T-cell (primary cell): Measurements from ENCODE around the gene ULK4. TPM values are rescaled to one million over a fixed set of nuclear protein-coding genes. Genes with fewer than 3 reads are reported as not detected.
"Not testable (repeated sequence)": the region's sequence is repeated elsewhere in the genome, so short reads cannot be mapped to it uniquely, and the experiment has no call there.

ENCODE experiments used
- ATAC-seq, 4 experiments: fragments of 200-7000 bp in 3 of 4; fragments of 150-1000 bp in 1 of 4; cut with Tn5 transposase; replicated peaks in 1 of 4; 1 replicate in 3 of 4; 2 replicates in 1 of 4; pipeline ENCODE4 v1.10.0; 2021; ENCODE audit warnings: moderate library complexity in 3 of 4, mild to moderate bottlenecking in 2 of 4, moderate number of reproducible peaks in 1 of 4
- CTCF ChIA-PET, 2 donors: fragments of 300-600 bp; sonication (Branson Sonifier 250); formaldehyde crosslinking; loops; one replicate each; lab custom pipeline; 2022; ENCODE audit warnings: antibody characterized with exemption in 2 of 2; lab: Charles Lee
- POLR2A ChIA-PET, 2 donors: fragments of 300-600 bp; sonication (Branson Sonifier 250); formaldehyde crosslinking; loops; one replicate each; lab custom pipeline; 2022; ENCODE audit warnings: antibody characterized with exemption in 2 of 2; lab: Charles Lee
- DNase-seq, 35 experiments: peaks; one replicate each; pipeline versions ENCODE4 v3.0.0 to v3.0.0-alpha.2; 2013 to 2023
- H3K27ac ChIP-seq: one replicate; pipeline ENCODE4 v1.5.1; 2013; ENCODE audit warnings: low read length
- H3K27me3 ChIP-seq, 2 experiments: replicated peaks in 1 of 2; 1 replicate in 1 of 2; 2 replicates in 1 of 2; pipeline versions ENCODE4 v1.6.1 to v1.7.0; 2013; ENCODE audit warnings: low read length in 1 of 2, mixed read lengths in 1 of 2; ENCODE audit not compliant: control insufficient read depth in 2 of 2, insufficient read depth in 2 of 2; ENCODE audit errors: extremely low read depth in 1 of 2
- H3K36me3 ChIP-seq, 2 donors: 1 replicate in 1 of 2; 2 replicates in 1 of 2; pipeline versions ENCODE4 v1.6.1 to v1.7.0; 2013; ENCODE audit warnings: low read length in 1 of 2; ENCODE audit not compliant: control insufficient read depth in 2 of 2, insufficient read depth in 1 of 2; ENCODE audit errors: extremely low read depth in 1 of 2
- H3K4me1 ChIP-seq, 2 experiments: 1 replicate in 1 of 2; 2 replicates in 1 of 2; pipeline versions ENCODE4 v1.6.1 to v1.7.0; 2013; ENCODE audit warnings: low read length in 2 of 2, mixed read lengths in 1 of 2; ENCODE audit not compliant: insufficient read depth in 2 of 2, control insufficient read depth in 1 of 2; ENCODE audit errors: extremely low read depth in 1 of 2
- H3K4me3 ChIP-seq, 2 donors: 1 replicate in 1 of 2; 2 replicates in 1 of 2; pipeline versions ENCODE4 v1.5.1 to v1.7.0; 2013; ENCODE audit warnings: mild to moderate bottlenecking in 2 of 2, low read length in 1 of 2, moderate library complexity in 1 of 2; ENCODE audit not compliant: control insufficient read depth in 1 of 2; ENCODE audit errors: extremely low read depth in 1 of 2
- H3K9me3 ChIP-seq: 2 replicates; pipeline ENCODE4 v1.7.0; 2013
- H3K27ac Mint-ChIP-seq, 2 donors: one replicate each; pipeline ENCODE4 v1.8.0; 2020 to 2021; ENCODE audit warnings: mild to moderate bottlenecking in 2 of 2, mixed read lengths in 2 of 2
- H3K27me3 Mint-ChIP-seq, 2 donors: one replicate each; pipeline ENCODE4 v1.8.0; 2021 to 2022; ENCODE audit warnings: mixed read lengths in 2 of 2
- H3K36me3 Mint-ChIP-seq: one replicate; pipeline ENCODE4 v1.8.0; 2021; ENCODE audit warnings: mixed read lengths
- H3K4me1 Mint-ChIP-seq, 3 donors: one replicate each; pipeline ENCODE4 v1.8.0; 2020 to 2022; ENCODE audit warnings: mixed read lengths in 3 of 3, mild to moderate bottlenecking in 1 of 3
- H3K4me3 Mint-ChIP-seq, 3 donors: one replicate each; pipeline ENCODE4 v1.8.0; 2020 to 2022; ENCODE audit warnings: mild to moderate bottlenecking in 3 of 3, mixed read lengths in 3 of 3, moderate library complexity in 3 of 3
- H3K9me3 Mint-ChIP-seq, 3 donors: one replicate each; pipeline ENCODE4 v1.8.0; 2020 to 2022; ENCODE audit warnings: mixed read lengths in 3 of 3
- WGBS: methylation state at CpG from one replicate; pipeline ENCODE4 v1.1.5; 2013; ENCODE audit warnings: missing lambda C conversion rate; ENCODE audit not compliant: insufficient coverage; 5-methylcytosine and 5-hydroxymethylcytosine counted together
- total RNA-seq, 35 experiments: library from RNA in 6 of 35; stranded (reverse) in 6 of 35; fragments of 120-200 nt in 1 of 35; gene quantifications; one replicate each; pipeline versions ENCODE4 v1.2.1 to v1.2.4 and lab custom pipeline; 2013 to 2026

The ULK4 gene
- total RNA-seq, 5 donors from 2014 or later (not counting 1 experiment from before 2014, with no cell fraction given) = 17.5 to 28.2 (median 19.7) TPM

DNA sequence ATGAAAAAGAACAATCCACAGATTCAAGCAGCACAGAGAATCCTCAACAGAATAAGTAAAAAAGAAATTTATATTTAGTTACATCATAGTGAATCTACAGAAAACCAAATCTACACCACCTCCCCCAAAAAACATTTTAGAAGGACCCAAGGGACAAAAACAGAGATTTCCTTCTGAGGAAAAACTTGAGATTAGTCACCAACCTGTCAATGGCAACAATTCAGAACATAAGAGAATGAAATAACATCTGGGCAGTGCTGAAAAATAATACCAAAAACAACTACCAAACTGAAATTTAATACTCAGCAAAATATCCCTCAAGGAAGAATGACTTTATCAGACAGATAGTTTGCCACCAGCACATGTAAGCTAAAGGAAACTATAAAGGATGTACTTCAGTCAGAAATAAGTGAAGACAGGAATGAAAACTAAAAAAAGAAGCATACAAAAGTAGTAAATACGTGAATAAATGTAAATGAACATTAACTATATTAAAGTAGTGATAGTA, 260.7 kb downstream of the ULK4 start:
- Histone ChIP-seq H3K27me3 (no peaks in the 10 kb centered on the region), H3K36me3 (no peaks in the 10 kb centered on the region), H3K9me3 (no peaks in the 10 kb centered on the region), H3K4me1 (no peaks in the 10 kb centered on the region), H3K4me3 (no peak overlapping the region), H3K27ac (no peak overlapping the region)
- peaks cover 38% of the 10 kb centered on the region for H3K36me3 Mint-ChIP-seq
- ChIA-PET POLR2A (no interaction called here), CTCF (no interaction called here)
- ATAC-seq (no peak), DNase-seq (no peak)
- no peaks in the 10 kb centered on the region for H3K27me3 Mint-ChIP-seq
- H3K9me3 Mint-ChIP-seq = peaks cover 0 to 3% (median 3%) of the 10 kb centered on the region in 3 donors
- no peaks in the 10 kb centered on the region for H3K4me1 Mint-ChIP-seq
- WGBS = no CpG with 5 or more reads among the region's 1 CpG
- no peak overlapping the region for H3K27ac Mint-ChIP-seq
- no peak overlapping the region for H3K4me3 Mint-ChIP-seq

DNA sequence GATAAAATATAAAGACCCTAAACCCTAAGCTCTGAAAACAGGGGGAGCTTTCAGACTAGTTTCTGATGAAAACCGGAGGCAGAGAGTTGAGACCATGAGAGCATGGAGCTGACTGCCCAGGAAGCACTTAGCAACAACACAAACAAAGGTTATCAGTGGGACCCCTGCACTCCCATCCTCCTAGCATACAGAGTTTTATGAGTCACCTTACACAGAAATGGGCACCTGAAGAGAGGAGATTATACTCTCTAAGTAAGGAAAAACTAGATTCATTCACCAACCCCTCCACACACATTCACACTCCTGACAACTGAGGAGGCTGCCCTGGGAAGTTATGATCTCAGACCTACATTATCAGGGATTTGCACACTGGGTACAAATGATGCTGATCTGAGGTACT, 261.7 kb downstream of the ULK4 start:
- Mint-ChIP-seq H3K4me3 (no peak overlapping the region), H3K4me1 (no peaks in the 10 kb centered on the region), H3K27ac (no peak overlapping the region), H3K27me3 (no peaks in the 10 kb centered on the region), H3K36me3 (peaks cover 37% of the 10 kb centered on the region), H3K9me3 (peaks cover 0 to 5% (median 4%) of the 10 kb centered on the region in 3 donors)
- POLR2A ChIA-PET = no interaction called here
- no peaks in the 10 kb centered on the region for H3K27me3 ChIP-seq
- H3K4me1 ChIP-seq = no peaks in the 10 kb centered on the region
- no CpG with 5 or more reads among the region's 1 CpG for WGBS
- no peaks in the 10 kb centered on the region for H3K9me3 ChIP-seq
- CTCF ChIA-PET = no interaction called here
- H3K36me3 ChIP-seq = no peaks in the 10 kb centered on the region
- H3K4me3 ChIP-seq = no peak overlapping the region
- ATAC-seq (no peak), DNase-seq (no peak)
- H3K27ac ChIP-seq = no peak overlapping the region

- peaks cover 0 to 2% of the 10 kb centered on the region in 2 donors for H3K36me3 ChIP-seq
- Mint-ChIP-seq H3K27me3 (no peaks in the 10 kb centered on the region), H3K27ac (no peak overlapping the region), H3K4me3 (no peak overlapping the region), H3K9me3 (peaks cover 0 to 5% (median 4%) of the 10 kb centered on the region in 3 donors), H3K4me1 (no peaks in the 10 kb centered on the region), H3K36me3 (peaks cover 37% of the 10 kb centered on the region)
- H3K27me3 ChIP-seq = no peaks in the 10 kb centered on the region
- no peak overlapping the region for H3K27ac ChIP-seq
- POLR2A ChIA-PET = no interaction called here
- H3K4me3 ChIP-seq = no peak overlapping the region
- H3K4me1 ChIP-seq = no peaks in the 10 kb centered on the region
- DNase-seq (no peak), ATAC-seq (no peak)
- WGBS = no CpG with 5 or more reads among the region's 3 CpGs
- CTCF ChIA-PET = interaction anchor here in 1 of 2 donors (0.7 kb wide), 1 partner anchor 17 kb away, joined by 5 read pairs; no protein-coding TSS in a partner anchor
- no peaks in the 10 kb centered on the region for H3K9me3 ChIP-seq
These were observed 263.0 kb downstream of the ULK4 start for GRCh38 chr3:41698898-41699297.

- CTCF ChIA-PET = no interaction called here
- no CpG with 5 or more reads among the region's 1 CpG for WGBS
- H3K27ac Mint-ChIP-seq = no peak overlapping the region
These were observed 264.2 kb downstream of the ULK4 start for GRCh38 chr3:41697702-41698101.

GRCh38 chr3:41695806-41696205, 266.1 kb downstream of the ULK4 start:
- H3K4me3 Mint-ChIP-seq, H3K4me3 ChIP-seq, H3K9me3 ChIP-seq, H3K27ac Mint-ChIP-seq, ATAC-seq, DNase-seq, H3K4me1 ChIP-seq, H3K27me3 ChIP-seq, H3K27me3 Mint-ChIP-seq, H3K4me1 Mint-ChIP-seq, CTCF ChIA-PET, H3K9me3 Mint-ChIP-seq, H3K36me3 ChIP-seq, H3K27ac ChIP-seq, POLR2A ChIA-PET: not testable (repeated sequence)
- H3K36me3 Mint-ChIP-seq = peaks cover 35% of the 10 kb centered on the region
- 98% methylated on average over 7 of the region's 12 CpGs for WGBS

More at GRCh38 chr3:41697702-41698101, 264.2 kb downstream of the ULK4 start:
- Histone ChIP-seq H3K27me3 (no peaks in the 10 kb centered on the region), H3K4me3 (no peak overlapping the region), H3K27ac (no peak overlapping the region), H3K36me3 (peaks cover 0 to 2% of the 10 kb centered on the region in 2 donors), H3K9me3 (no peaks in the 10 kb centered on the region), H3K4me1 (no peaks in the 10 kb centered on the region)
- peaks cover 0 to 5% (median 4%) of the 10 kb centered on the region in 3 donors for H3K9me3 Mint-ChIP-seq
- H3K27me3 Mint-ChIP-seq = no peaks in the 10 kb centered on the region
- ATAC-seq (no peak), DNase-seq (no peak)
- H3K4me1 Mint-ChIP-seq = no peaks in the 10 kb centered on the region
- POLR2A ChIA-PET = no interaction called here
- H3K4me3 Mint-ChIP-seq = no peak overlapping the region
- peaks cover 43% of the 10 kb centered on the region for H3K36me3 Mint-ChIP-seq

DNA sequence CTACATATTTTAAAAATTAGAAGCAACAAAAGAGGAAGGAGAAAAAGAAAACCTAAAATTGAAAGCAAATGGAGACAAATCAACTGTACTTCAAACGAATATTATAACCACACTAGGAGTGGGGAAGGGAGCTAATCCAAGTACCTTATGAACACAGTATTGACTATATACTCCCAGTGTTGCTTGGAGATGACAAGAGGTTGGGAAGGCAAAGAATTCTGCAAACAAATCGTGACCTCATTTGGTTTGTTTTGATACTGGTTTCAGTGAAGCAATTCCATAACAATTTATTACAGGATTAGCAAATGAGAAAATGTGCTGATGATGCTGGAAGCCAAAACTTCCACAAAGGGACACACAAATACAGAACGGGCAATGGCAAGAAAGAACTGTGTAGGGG, 268.1 kb downstream of the ULK4 start:
- peaks cover 4 to 12% (median 4%) of the 10 kb centered on the region in 3 donors for H3K4me1 Mint-ChIP-seq
- no peak overlapping the region for H3K4me3 Mint-ChIP-seq
- no peak overlapping the region for H3K4me3 ChIP-seq
- H3K36me3 ChIP-seq = peaks cover 0 to 2% of the 10 kb centered on the region in 2 donors
- H3K36me3 Mint-ChIP-seq = peaks cover 40% of the 10 kb centered on the region
- 100% methylated on average over 1 of the region's 3 CpGs for WGBS
- no peaks in the 10 kb centered on the region for H3K27me3 ChIP-seq
- POLR2A ChIA-PET = no interaction called here
- CTCF ChIA-PET = no interaction called here
- no peak overlapping the region for H3K27ac Mint-ChIP-seq
- ATAC-seq (no peak), DNase-seq (no peak)
- no peaks in the 10 kb centered on the region for H3K27me3 Mint-ChIP-seq
- no peak overlapping the region for H3K27ac ChIP-seq
- no peaks in the 10 kb centered on the region for H3K4me1 ChIP-seq
- H3K9me3 ChIP-seq = no peaks in the 10 kb centered on the region
- H3K9me3 Mint-ChIP-seq = peaks cover 4 to 8% (median 4%) of the 10 kb centered on the region in 3 donors
